Measurements from ENCODE around the gene LIN7C.

DNA sequence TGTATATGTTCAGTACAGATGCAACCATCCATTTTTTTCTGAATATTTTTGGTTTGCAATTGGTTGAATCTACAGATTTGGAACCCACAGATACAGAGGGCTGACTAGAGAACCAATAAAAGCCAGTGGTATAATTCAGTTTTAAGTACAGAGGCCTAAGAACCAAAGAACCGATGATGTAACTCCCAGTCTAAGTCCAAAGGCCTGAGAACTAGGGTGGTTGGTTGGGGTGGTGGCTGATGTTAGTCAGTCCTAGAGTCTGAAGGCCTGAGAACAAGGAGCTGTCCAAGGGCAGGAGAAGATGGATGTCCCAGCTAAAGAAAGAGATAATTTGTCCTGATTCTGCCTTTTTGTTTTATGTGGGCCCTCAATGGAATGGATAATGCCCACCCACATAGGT lies 48.7 kb upstream of the LIN7C start:
- no peak for TF ChIP-seq NFIB (CRISPR knock-in tag; IDR thresholded peaks at IDR 0.05; ENCODE audit: borderline replicate concordance)
- TF ChIP-seq, protein P1, sequence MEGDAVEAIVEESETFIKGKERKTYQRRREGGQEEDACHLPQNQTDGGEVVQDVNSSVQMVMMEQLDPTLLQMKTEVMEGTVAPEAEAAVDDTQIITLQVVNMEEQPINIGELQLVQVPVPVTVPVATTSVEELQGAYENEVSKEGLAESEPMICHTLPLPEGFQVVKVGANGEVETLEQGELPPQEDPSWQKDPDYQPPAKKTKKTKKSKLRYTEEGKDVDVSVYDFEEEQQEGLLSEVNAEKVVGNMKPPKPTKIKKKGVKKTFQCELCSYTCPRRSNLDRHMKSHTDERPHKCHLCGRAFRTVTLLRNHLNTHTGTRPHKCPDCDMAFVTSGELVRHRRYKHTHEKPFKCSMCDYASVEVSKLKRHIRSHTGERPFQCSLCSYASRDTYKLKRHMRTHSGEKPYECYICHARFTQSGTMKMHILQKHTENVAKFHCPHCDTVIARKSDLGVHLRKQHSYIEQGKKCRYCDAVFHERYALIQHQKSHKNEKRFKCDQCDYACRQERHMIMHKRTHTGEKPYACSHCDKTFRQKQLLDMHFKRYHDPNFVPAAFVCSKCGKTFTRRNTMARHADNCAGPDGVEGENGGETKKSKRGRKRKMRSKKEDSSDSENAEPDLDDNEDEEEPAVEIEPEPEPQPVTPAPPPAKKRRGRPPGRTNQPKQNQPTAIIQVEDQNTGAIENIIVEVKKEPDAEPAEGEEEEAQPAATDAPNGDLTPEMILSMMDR (CRISPR knock-in tag; IDR thresholded peaks at IDR 0.05), result no peak
- TF ChIP-seq RFX5 (IDR thresholded peaks at IDR 0.05; ENCODE audit: low read depth, low read length), result no peak
- TF ChIP-seq, protein P2, sequence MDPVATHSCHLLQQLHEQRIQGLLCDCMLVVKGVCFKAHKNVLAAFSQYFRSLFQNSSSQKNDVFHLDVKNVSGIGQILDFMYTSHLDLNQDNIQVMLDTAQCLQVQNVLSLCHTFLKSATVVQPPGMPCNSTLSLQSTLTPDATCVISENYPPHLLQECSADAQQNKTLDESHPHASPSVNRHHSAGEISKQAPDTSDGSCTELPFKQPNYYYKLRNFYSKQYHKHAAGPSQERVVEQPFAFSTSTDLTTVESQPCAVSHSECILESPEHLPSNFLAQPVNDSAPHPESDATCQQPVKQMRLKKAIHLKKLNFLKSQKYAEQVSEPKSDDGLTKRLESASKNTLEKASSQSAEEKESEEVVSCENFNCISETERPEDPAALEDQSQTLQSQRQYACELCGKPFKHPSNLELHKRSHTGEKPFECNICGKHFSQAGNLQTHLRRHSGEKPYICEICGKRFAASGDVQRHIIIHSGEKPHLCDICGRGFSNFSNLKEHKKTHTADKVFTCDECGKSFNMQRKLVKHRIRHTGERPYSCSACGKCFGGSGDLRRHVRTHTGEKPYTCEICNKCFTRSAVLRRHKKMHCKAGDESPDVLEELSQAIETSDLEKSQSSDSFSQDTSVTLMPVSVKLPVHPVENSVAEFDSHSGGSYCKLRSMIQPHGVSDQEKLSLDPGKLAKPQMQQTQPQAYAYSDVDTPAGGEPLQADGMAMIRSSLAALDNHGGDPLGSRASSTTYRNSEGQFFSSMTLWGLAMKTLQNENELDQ (CRISPR knock-in tag; IDR thresholded peaks at IDR 0.05; ENCODE audit: borderline replicate concordance), result no peak
